Muscle layer of duodenum (tissue), 2 donors: ENCODE data around the gene HBG1.

Experiments
- H3K27ac ChIP-seq: one replicate; pipeline ENCODE4 v1.7.0; 2013; ENCODE audit warnings: mild to moderate bottlenecking, low read length
- H3K27me3 ChIP-seq: one replicate; pipeline ENCODE4 v1.7.0; 2013; ENCODE audit warnings: low read depth, mild to moderate bottlenecking, control low read depth, low read length
- H3K36me3 ChIP-seq, 2 donors: one replicate each; pipeline ENCODE4 v1.7.0; 2013; ENCODE audit warnings: low read length in 2 of 2, control low read depth in 1 of 2, mild to moderate bottlenecking in 1 of 2; ENCODE audit not compliant: insufficient read depth in 2 of 2, control insufficient read depth in 1 of 2
- H3K4me1 ChIP-seq, 2 donors: one replicate each; pipeline ENCODE4 v1.7.0; 2013; ENCODE audit warnings: low read length in 2 of 2, mild to moderate bottlenecking in 2 of 2, control low read depth in 1 of 2, moderate library complexity in 1 of 2; ENCODE audit not compliant: insufficient read depth in 2 of 2, control insufficient read depth in 1 of 2
- H3K4me3 ChIP-seq, 2 donors: one replicate each; pipeline ENCODE4 v1.7.0; 2013; ENCODE audit warnings: low read length in 2 of 2, low read depth in 1 of 2, mild to moderate bottlenecking in 1 of 2
- H3K9me3 ChIP-seq, 2 donors: one replicate each; pipeline ENCODE4 v1.7.0; 2013; ENCODE audit warnings: low read length in 2 of 2, control low read depth in 1 of 2, mild to moderate bottlenecking in 1 of 2; ENCODE audit not compliant: control insufficient read depth in 1 of 2
- donor health status: healthy.

HBG1 gene

DNA sequence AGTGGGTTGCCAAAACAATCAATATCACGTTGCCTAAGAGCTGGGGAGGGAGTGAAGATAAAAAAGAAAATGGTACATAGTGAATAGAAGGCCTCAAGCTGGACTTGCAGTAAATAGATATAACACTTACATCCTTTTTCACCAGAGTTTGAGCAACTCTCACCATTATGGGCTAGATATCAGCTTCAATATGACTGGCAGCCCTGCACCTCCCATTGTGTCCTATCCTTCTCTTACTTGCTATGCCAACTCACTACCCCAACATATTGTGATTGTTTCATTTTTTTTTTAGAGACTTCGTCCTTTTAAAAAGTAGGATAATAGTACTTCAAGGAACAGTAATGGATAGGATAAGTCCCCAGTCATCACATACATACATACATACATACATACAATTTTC, 7.4 kb downstream of the HBG1 start:
- Histone ChIP-seq H3K27ac (no peak overlapping the region), H3K4me3 (no peak overlapping the region), H3K27me3 (no peaks in the 10 kb centered on the region), H3K4me1 (no peaks in the 10 kb centered on the region), H3K36me3 (no peaks in the 10 kb centered on the region), H3K9me3 (no peaks in the 10 kb centered on the region)

DNA sequence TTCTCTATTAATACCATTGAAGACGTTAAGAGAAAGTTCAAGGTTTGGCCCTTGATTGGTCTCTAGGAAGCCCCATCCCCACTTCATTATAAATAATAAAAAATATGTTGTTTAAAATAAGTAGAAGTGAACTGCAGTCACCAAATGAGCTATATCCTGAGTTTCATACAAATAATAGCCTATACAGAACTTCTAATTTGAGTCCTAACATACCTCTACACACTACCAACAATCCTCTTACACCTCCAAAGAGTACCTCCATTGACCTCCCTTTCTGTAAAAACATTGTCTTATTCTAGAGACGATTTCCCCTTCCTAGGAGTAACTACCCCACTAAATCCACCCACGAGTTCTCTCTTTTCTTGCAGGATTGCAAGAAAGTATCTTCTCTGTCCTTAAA, 8.2 kb downstream of the HBG1 start:
- Histone ChIP-seq H3K27ac (no peak overlapping the region), H3K4me1 (no peaks in the 10 kb centered on the region), H3K36me3 (no peaks in the 10 kb centered on the region), H3K27me3 (no peaks in the 10 kb centered on the region), H3K9me3 (no peaks in the 10 kb centered on the region), H3K4me3 (no peak overlapping the region)

DNA sequence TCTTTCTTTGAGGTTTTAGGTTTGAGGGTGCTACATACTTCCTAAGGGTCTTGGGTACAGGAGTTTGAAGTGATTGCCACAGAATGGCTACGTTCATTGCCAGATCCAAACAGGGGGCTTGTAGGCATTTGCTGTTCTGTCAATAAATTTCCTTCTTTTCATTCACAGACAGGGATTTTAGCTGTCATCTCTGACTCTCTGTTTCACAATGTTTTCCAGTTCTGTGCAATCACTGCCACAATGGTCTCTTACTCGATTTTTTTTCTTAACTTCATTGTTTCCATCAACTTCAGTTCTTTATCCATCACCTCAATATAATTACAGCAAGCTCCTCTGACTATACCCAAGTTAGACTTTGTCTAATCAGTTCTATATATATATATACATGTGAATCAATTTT, 9.2 kb downstream of the HBG1 start:
- no peaks in the 10 kb centered on the region for H3K27me3 ChIP-seq
- no peak overlapping the region for H3K27ac ChIP-seq
- no peaks in the 10 kb centered on the region for H3K9me3 ChIP-seq
- H3K4me1 ChIP-seq: no peaks in the 10 kb centered on the region
- H3K4me3 ChIP-seq: no peak overlapping the region
- no peaks in the 10 kb centered on the region for H3K36me3 ChIP-seq

DNA sequence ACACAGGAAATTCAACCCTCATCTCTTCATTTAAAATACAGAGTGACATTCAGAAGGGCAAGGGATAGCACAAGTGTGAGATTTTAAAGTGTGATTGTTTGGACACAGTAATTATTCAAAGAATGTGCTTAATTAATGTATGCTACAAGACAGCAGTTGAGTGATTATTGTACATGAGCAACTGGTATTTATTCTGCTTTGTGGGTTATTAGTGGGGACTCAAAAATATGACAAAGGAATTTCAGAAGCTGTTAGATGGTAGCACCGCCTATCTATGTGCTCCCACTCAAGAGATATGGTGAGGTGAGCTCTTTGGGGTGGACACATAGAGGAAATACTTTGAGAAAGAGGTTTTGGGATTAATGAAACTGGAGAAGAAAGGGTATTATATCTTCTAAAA, 9.6 kb downstream of the HBG1 start:
- Histone ChIP-seq H3K27me3 (no peaks in the 10 kb centered on the region), H3K9me3 (no peaks in the 10 kb centered on the region), H3K36me3 (no peaks in the 10 kb centered on the region), H3K27ac (no peak overlapping the region), H3K4me1 (no peaks in the 10 kb centered on the region), H3K4me3 (no peak overlapping the region)

DNA sequence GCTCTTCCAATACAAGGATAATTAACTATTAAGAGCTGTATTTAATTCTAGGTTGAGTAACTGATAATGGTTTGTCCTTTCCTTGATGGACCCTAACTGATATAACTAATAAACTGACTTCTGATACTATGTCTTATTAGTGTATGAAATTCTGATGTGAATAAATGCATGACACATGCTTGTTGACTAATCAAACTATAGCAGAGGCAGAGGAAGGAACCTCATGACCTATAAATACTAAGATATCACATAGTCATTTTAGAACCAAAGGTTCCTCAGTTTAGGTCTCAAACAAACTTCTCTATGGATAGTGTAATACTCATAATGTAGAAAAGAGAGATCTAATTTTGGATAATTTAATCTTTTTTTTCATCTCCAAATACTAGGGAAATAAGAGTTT, 10.6 kb downstream of the HBG1 start:
- Histone ChIP-seq H3K36me3 (no peaks in the 10 kb centered on the region), H3K9me3 (no peaks in the 10 kb centered on the region), H3K4me3 (no peak overlapping the region), H3K4me1 (no peaks in the 10 kb centered on the region), H3K27me3 (no peaks in the 10 kb centered on the region), H3K27ac (no peak overlapping the region)

DNA sequence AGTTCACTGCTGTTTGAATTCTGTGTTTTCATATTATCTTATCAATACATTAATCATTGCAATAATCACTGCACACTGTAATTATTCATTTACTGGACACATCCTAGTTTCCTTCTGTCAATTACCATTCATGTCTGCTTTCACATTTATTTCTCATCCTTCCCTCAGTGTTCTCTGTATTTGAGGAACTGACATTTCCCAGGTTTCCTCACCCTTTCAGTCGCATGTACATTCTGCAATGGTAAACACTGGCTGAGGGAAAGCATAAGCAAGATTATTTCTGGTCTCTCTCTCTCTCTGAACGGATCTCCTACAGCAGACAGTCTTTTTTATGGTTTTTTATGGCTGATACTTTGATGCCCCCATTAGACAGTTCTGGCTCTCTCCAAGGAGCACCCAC, 11.2 kb downstream of the HBG1 start:
- Histone ChIP-seq H3K4me3 (no peak overlapping the region), H3K36me3 (no peaks in the 10 kb centered on the region), H3K27me3 (no peaks in the 10 kb centered on the region), H3K4me1 (no peaks in the 10 kb centered on the region), H3K9me3 (no peaks in the 10 kb centered on the region), H3K27ac (no peak overlapping the region)

DNA sequence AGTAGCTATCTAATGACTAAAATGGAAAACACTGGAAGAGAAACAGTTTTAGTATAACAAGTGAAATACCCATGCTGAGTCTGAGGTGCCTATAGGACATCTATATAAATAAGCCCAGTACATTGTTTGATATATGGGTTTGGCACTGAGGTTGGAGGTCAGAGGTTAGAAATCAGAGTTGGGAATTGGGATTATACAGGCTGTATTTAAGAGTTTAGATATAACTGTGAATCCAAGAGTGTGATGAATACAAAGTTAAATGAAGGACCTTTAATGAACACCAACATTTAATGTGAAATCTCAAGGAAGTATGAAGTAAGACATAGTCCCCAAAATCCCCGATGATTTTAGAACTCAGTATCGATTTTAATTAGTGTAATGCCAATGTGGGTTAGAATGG, 12.2 kb downstream of the HBG1 start:
- no peaks in the 10 kb centered on the region for H3K9me3 ChIP-seq
- no peaks in the 10 kb centered on the region for H3K27me3 ChIP-seq
- no peaks in the 10 kb centered on the region for H3K4me1 ChIP-seq
- H3K36me3 ChIP-seq: no peaks in the 10 kb centered on the region
- H3K4me3 ChIP-seq: no peak overlapping the region
- no peak overlapping the region for H3K27ac ChIP-seq

DNA sequence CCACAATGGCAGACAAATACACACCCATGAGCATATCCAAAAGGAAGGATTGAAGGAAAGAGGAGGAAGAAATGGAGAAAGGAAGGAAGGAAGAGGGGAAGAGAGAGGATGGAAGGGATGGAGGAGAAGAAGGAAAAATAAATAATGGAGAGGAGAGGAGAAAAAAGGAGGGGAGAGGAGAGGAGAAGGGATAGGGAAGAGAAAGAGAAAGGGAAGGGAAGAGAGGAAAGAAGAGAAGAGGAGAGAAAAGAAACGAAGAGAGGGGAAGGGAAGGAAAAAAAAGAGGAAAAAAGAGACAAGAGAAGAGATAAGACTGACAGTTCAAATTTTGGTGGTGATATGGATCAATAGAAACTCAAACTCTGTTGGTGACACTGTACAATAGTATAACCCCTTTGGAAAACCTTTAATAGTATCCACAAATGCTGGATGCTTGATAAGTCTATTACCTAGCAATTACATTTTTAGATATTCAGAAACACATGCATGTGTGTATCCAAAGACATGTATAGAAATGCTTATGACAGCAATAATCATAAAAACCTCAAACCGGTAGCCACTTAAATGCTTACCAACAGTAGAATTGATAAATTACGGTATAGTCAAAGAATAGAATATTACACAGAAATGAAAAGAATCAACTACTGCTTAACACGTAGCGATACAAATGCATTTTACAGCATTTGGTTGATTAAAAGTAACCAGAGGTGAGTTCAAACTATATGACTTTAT, 14.1 kb downstream of the HBG1 start:
- no peaks in the 10 kb centered on the region for H3K36me3 ChIP-seq
- H3K27me3 ChIP-seq: no peaks in the 10 kb centered on the region
- H3K4me1 ChIP-seq: no peaks in the 10 kb centered on the region
- no peak overlapping the region for H3K27ac ChIP-seq
- no peak overlapping the region for H3K4me3 ChIP-seq
- no peaks in the 10 kb centered on the region for H3K9me3 ChIP-seq

DNA sequence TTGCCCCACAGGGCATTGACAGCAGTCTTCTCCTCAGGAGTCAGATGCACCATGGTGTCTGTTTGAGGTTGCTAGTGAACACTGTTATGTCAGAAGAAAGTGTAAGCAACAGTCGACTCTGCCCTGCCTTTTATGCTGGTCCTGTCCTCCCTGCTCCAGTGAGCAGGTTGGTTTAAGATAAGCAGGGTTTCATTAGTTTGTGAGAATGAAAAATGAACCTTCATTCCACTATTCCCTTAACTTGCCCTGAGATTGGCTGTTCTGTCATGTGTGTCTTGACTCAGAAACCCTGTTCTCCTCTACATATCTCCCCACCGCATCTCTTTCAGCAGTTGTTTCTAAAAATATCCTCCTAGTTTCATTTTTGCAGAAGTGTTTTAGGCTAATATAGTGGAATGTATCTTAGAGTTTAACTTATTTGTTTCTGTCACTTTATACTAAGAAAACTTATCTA, 15.2 kb downstream of the HBG1 start, which contains the start of gene HBD:
Gene HBD (minus strand): TSS at position 103 of the 454 bp plus-strand sequence. CDS start 50 bp downstream, at position 53.
- Histone ChIP-seq H3K4me3 (no peak within 1 kb of the TSS), H3K4me1 (no peaks in the 10 kb centered on the region), H3K27ac (no peak within 1 kb of the TSS), H3K36me3 (no peaks in the 10 kb centered on the region), H3K9me3 (no peaks in the 10 kb centered on the region), H3K27me3 (no peaks in the 10 kb centered on the region)

DNA sequence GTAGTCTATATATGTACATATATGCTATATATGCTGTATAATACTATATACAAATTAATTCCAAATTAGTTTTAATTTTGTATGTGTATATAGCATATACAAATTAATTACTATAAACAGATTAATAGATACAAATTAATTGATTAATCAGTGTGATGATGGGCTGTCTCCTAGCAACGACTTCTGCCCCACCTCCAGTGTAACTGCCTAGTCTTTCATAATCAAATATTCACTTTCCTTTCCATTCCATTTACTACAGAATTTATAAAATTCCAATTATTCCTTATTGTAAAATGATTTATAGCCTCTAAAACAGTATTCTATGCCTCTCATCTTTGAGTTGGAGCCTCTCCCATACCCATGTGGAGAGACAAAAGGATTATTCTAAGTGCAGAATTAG, 16.4 kb downstream of the HBG1 start:
- H3K9me3 ChIP-seq: no peaks in the 10 kb centered on the region
- H3K4me1 ChIP-seq: no peaks in the 10 kb centered on the region
- H3K36me3 ChIP-seq: no peaks in the 10 kb centered on the region
- no peaks in the 10 kb centered on the region for H3K27me3 ChIP-seq
- no peak overlapping the region for H3K27ac ChIP-seq
- no peak overlapping the region for H3K4me3 ChIP-seq

DNA sequence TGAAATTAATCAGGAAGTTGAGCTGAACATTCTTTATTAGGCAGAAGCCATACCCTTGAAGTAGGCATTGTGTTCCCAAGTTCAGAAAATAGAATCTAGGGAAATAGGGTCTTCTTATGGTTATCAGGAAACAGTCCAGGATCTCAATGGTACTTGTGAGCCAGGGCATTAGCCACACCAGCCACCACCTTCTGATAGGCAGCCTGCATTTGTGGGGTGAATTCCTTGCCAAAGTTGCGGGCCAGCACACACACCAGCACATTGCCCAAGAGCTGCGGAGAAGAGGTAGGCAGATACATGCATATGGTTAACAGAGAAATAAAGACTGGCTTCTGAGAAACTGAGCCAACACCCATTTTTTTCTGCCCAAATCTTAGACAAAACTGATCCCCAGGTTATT, 16.8 kb downstream of the HBG1 start:
- H3K4me3 ChIP-seq: no peak overlapping the region
- H3K4me1 ChIP-seq: no peaks in the 10 kb centered on the region
- no peaks in the 10 kb centered on the region for H3K9me3 ChIP-seq
- H3K36me3 ChIP-seq: no peaks in the 10 kb centered on the region
- no peak overlapping the region for H3K27ac ChIP-seq
- no peaks in the 10 kb centered on the region for H3K27me3 ChIP-seq

DNA sequence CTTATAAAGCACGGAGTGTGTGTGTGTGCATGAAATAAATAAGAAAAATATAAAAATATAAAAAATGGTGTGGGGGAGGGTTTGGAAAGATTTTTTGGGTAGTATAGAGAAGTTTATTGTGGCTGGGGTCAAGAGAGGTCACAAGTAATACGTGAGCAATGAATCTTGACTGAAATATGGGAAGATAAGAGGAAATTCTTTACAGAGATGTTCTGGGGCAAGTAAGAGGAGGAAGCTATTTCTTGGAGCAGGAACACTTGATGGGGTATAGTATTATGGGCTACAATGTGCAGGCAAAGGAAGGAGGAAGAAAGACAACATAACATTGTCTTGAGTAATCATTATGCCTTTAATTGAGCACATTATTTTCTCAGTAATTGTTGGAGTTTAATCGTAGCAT, 17.5 kb downstream of the HBG1 start:
- no peaks in the 10 kb centered on the region for H3K4me1 ChIP-seq
- H3K4me3 ChIP-seq: no peak overlapping the region
- no peaks in the 10 kb centered on the region for H3K9me3 ChIP-seq
- H3K36me3 ChIP-seq: no peaks in the 10 kb centered on the region
- H3K27ac ChIP-seq: no peak overlapping the region
- H3K27me3 ChIP-seq: no peaks in the 10 kb centered on the region
